HG03139 (cell line): ENCODE measurements around the gene EPHA4.

Experiments
- ATAC-seq: cut with Tn5 transposase; IDR thresholded peaks from one replicate; pipeline ENCODE4 v1.9.1; 2021; ENCODE audit not compliant: unreplicated experiment

EPHA4 gene

DNA sequence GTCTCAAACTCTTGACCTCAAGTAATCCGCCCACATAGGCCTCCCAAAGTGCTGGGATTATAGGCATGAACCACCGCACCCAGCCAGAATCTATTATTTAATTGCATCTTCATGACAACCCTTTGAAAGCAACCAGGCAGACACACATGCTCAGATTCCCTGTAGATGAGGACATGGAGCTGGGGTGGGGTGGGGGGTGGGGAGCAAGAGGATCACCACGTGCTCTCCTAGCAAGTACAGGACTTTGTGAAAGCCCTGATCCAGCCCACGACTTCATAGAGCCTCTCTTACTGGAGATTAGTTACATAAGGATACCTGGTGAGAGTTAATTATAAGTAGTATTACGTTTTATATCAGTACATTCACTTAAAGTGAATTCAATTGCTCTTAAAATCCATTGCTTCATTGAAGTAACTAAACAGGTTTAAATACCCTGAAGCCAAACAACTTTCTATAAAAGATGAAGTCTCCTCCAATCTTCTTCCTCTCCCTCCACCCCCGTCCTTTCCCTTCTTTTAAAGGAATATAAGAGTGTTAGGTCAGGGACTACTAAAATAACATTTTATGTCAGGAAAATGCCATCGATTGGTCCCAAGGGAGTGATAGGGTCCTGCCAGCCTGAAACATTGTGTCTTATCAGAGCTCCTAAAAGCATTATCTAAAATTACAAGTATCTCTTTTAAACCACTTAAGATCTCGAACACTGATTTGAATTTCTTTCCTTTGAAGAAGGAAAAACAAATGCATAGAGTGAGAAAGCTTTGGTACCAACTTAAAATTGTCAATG is 123.9 kb downstream of the EPHA4 start:
- no peak for ATAC-seq

DNA sequence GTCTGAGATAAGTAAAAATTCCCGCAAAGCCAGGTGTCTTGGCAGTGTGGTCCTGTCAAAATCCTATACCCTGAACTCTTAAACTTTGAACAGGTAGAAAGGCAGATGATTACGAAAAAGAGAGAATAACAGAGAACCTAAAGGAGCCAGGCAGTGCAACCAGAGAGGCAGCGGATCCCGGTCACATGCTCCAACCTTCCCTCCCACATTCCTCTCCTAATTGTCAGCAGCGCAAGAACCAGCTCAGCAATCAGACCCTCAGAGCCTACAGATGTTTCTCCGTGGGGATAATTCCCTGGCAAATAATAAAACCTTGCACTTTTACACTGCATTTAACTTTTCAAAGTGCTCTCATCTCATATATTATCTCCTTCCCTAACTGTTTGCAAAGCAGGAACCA is 124.8 kb downstream of the EPHA4 start:
- no peak for ATAC-seq

DNA sequence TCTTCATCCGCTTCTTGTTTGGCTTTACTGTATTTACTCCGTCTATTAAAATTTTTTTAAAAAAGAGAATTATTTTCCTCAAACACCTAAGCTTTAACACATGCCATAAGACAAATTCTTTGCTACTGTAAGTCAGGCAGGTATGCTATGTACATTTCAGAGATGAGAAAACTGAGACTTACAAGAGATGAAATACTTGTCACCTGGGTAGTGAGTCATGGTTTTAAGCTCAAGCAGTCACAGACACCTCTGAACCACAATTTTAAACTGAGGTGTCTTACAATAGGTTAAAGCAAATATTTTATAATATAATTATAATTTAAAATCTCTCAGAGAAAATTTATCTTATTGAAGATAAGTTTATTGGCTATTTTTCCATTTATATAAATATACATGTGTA is 126.0 kb downstream of the EPHA4 start:
- ATAC-seq: no peak

DNA sequence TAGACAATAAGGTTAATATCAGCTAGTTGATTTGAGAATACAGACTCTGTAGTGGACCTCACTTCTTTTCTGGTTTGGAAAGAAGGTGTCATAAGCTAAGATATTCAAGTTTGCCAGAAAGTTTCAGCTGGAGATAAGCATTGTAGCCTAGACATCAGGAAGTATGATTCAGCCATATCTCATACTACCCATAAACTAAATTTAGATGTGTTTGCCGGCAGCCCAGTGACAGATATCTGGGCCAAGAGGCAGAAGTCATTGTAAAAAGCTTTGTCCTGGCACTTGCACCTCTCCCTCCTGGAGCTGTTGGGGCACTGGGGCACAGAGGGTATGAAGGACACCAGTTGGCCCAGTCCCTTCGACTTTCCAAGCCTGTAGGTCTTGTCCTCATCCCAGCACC is 128.0 kb downstream of the EPHA4 start:
- ATAC-seq: no peak

DNA sequence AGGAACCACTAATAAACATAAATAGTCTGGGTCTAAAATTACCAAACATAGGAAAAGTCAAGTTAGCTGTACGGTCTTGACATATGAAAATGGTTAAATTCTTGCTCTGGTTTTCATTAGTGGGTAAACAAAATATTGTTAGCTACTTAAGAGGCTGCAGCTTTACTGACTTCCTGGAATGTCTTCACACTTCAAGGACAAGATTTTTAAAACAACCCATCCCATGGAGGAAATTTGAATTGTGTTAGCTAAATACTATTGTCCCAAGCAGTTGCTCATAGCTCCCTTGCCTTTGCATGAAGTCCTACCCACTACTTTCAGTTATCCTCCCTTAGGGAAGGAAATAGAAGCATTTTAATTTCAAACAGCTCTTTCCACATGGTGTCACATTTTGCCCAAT is 128.5 kb downstream of the EPHA4 start:
- ATAC-seq: no peak

DNA sequence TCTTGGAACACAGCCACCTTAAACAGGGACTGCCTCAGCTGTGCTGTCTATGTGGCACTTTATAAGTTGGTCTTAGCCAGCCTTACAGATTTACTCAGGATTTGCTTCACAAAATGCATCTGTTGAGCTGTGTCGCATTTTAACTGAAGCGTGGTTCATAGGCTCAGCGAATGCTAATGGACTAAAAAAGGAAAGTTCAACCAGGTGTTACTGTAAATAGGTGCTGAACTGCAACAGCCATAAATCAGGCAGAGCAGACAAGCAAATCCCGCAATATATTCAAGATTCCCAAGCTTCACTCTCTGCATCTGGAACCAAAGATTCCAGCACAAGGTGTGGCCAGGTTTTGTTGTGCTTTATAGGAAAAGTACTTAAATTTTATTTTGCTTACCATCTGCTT is 130.0 kb downstream of the EPHA4 start:
- ATAC-seq: no peak

DNA sequence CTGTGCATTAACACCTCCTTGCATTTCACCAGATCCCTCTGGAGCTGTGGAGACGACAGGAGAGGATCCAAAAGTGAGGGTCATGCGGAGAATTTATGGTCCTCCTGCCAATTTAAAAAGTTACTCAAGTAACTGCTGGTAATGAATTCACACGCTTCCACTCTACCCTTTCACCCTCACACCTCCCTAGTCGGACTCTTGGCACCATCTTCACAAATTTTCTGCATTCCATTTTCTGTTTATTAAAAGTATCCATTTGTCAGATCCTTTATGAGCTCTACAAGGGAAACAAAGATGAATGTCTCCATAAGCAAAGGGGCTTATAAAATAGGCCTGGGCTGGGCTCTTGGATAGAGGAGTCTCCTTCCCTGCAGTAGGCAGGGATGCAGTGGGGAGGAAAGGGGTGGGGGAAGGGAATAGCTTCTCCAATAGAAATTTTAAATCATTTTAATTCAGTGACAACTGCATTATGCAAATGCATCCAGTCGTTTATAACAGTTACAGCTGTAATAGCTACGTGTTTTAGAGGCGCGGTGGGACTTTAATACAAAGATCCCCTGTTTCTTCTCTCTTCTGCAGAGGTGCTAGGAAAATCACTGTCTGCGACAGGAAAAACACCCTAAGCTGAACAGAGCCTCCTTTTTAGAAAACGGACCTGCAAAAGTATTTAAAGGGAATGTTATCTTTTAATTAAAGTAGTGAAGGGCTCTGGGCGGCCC is 132.2 kb downstream of the EPHA4 start:
- no peak for ATAC-seq

DNA sequence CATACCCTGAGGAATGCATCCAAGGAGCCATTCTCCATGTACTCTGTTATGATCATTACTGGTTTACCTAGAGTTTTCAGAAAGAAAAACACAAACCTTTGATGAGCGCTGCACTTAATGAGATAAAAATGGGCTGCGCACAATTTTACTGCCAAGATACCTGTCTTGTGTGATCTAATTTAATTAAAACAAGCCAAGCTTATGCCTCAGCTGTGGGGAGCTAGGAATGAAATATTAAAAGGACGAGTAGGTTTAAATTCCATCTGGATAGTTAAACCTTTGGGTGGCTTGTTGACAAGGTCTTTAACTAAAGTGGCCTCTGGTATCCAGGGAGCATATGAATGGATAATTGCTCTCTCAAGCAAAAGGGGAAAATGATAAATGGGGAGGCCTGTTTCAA is 135.0 kb downstream of the EPHA4 start:
- ATAC-seq: no peak

DNA sequence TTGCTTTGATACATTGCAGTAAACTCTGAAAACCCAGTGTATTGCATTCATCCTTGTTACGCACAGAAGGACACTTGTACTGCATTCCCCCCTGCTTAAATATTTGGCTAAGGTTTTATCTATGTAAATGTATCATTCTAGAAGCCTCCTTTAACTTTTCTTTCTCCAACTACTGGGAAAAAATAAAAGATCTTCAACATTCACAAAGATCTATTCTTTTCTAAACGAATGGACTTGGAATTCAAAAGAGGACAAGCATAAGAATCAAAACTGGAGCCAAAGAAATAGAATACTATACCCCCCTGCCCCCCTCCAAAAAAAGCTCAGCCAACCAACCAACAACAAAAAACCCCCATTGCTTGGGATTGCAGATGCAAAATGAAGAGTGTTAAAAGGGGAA is 136.9 kb downstream of the EPHA4 start:
- no peak for ATAC-seq

DNA sequence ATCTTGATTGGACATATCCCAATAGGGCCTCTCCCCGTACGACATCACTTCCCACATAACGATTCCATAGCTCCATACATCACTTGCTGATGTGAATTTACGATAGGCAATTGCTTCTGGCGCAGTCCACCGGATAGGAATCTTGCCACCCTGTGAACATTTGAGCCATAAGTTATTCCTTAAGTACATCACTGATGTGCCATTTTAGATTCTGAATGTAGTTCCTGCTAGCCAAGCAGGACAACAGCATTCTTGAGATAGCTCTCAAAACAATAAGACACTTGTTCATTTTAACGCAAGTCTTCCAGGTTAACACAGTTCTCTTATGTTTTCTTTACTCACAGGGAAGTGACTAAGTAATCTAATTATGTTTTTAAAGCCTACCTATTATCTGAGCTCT is 138.0 kb downstream of the EPHA4 start:
- no peak for ATAC-seq

DNA sequence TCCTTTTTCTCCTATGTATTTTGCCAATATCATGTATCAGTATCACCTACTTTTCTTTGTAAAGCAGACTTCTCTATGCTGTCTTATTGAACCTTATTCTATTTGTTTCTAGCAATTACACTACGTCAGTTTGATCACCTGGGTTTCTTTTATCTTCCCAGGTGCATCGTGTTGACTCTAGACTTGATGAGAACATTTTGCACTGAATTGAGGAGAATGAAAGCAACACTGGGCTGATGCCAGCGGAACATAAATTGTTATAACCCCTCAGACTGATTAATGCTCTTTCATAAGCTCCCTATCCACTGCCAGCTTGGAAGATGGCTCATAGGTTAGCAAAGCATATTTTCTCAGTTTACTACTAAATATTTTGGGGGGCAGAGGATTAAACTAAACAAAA is 140.6 kb downstream of the EPHA4 start:
- ATAC-seq: no peak

DNA sequence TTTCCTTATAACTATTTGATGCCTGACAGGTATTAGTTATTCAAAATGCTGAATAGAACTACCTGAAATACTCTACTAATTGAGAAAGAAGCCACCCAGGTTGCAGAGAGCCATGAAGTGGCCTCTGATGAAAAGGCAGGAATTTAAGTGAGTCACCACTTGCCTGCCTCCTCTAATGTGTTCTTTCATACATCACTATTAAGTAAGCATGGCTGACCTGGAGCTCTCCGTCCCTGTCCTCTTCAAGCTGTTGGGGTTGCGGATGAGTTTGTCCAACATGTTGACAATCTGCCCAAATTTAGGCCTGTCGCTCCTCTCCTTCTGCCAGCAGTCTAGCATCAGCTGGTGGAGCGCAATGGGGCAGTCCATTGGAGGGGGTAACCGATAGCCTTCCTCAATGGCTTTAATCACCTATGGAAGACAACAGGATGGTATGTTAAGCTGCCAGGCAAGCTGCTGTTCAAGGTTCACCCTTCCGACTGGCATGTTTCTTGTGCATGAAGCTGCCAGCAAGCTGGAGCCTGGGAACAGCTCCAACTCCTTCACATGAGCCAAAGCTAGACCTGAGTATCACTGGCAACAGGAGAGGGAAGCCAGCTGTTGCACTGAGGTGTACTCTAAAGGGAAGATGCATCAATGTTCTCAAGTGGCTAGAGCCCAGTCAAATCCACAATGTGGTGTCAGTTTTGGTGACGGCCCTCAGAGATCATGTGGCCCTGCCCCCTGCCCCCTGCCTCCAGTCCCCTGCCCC is 142.2 kb downstream of the EPHA4 start:
- no peak for ATAC-seq

DNA sequence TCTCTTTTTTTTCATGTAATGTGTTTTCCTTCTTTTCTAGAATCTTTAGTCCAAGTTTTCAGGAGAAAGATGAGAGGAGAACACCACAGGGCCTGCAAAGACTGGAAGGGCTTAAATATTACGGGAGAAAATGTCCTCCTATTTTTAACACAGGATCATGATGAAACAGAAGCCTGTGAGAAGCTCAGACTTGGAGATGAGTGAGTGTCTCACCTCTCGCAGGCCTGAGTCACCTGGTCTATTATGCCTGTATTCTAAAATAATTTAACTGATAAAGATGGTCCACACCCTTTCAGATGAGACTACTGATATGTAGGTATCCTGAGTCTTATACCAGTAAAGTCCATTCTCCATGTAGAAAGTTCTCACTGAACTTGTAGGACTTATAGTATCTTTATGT is 143.2 kb downstream of the EPHA4 start:
- no peak for ATAC-seq

DNA sequence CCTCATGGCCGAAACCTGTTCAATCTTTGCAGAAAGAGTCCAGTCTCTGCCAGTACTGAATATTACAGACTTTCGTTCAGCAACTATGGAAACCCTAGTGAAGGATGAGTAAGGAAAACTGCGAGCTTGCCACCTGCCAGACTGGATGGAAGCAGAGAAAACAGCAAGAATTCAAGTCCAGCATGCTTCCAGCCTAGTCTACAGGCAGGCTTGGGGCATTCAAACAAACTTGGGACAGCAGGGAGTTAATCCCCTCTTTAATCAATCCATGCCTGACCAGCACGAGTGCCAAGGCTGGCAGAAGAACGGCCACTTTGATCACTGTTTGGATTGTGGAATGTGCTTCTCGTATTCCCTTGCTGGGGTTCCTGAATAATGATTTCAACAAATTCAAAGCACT is 145.2 kb downstream of the EPHA4 start:
- ATAC-seq: no peak

DNA sequence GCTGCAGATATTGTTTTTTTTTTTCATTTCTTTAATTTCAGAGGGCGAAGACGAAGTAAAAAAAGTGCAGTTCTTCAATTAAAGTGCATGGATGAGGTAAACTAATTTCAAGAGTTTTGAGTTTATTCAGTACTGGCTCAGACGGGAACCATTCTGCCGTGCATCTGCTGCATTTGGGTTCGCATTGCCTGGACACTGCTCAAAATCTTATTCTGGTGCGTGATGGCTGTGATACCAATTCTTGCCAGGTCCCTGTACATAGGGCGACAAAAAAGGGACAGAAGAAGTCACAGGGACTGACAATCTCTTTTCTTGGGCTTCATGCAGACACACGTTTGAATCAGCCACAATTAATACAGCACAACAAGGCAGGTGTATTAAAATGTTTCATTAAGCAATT is 146.2 kb downstream of the EPHA4 start:
- no peak for ATAC-seq

DNA sequence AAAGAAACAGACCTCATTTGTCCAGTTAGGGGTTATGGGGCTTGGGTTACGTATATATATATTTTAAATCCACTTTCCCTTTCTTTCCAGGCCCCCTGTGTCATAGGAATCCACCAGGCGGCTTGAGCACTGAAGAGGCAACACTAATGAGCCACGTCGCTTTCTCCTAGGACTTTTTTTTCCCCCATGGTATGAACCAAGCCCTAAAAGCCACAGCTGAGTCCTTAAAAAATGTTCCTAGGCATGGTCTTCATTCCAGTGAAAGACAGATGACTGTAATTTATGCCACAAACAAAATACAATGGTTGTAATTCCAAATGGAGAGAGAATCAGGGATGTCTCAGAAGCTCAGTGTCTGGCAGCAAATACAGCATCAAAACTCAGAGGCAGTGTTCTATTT is 146.8 kb downstream of the EPHA4 start:
- ATAC-seq: no peak

DNA sequence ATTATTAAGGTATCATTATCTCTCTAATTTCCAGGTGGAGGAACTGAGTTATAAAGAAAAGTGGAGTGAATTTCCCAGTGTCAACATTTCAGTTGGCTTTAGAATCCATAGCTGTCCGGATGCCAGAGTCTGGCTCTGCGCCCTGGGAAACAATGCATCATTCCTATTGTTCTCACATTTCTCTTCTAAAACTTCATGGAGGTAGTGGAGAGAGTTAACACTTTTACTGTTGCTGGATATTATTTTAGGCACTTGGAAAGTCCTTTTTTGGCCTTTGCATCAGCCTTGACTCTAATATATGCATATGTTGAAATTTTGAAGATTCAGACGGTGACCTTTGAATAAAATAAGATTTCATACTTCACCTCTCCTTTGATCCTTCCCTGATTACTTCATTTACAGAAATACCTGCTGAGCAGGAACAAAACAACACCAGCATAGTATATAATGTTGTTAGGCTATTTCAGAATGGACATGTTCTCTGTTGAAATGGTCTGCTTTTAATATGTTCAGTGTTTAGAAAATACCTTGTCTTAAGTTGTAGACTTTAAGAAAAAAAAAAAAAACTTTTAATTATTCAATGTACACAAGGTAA is 148.8 kb downstream of the EPHA4 start:
- no peak for ATAC-seq

DNA sequence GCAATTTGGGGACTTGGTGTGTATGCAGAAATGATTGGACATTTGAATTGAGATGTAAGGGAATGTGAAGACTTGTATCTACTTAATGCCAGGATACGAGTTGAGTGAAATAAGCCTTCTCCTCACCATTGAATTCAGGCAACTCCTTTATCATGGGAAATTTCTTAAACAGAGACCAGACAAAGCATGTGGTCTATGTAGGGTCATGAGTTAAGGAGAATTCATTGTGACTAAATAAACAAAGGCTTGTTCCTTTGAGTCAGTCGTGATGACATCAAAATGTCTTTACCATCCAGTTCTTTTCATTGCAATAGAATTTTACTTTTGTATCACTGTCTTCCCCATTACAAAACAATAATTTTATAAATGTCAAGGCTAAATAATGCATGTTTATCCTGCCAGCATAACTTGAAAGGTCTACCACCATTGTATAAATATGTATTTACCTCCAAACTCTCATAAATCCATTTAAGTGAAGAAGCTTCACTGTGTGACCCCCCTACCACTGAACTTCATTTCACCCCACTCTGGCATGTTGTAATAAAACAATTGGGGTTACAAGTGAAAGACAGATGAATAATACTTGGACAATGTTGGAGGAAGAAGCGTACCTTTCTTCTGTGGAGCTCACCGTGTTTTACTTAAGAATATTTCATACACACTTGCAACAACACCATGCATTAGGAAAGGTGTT is 149.4 kb downstream of the EPHA4 start:
- no peak for ATAC-seq

DNA sequence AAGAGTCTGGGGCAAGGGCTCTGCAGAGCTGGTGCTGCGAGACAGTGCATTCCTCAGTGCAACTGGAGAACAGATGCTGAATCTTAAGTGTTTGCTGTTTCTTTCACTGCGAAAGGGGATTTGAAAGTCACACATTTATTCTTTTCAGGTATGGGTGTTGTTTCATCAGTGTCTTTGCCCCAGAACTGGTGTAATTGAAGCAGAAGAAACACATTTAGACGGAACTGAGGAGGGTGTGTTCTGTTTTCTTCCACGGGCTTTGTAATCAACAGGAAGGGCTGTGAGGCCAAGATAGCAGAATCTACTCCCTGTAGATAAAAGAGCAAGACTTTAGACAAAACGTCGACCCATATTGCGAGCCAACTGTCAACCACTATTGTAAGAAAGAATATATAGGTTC is 151.9 kb downstream of the EPHA4 start:
- ATAC-seq: no peak

DNA sequence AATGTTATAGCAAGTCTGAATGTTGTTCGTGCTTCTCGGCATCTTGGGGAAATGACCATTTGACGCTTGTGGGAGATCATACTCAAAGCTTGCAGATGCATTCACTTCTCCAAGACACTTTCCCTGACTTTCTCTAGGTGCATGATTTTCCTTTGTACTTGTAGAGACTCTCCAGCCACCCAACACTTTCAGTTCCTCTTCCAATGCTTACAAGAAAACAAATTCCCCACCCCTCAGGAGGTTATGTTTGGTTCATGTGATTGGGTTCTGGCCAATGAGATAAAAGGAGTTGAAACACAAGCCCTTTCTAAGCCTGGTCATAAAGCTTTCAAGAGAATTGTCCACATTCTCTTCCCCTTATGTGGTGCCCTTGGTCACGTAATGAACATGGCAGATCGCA is 156.3 kb downstream of the EPHA4 start:
- no peak for ATAC-seq

DNA sequence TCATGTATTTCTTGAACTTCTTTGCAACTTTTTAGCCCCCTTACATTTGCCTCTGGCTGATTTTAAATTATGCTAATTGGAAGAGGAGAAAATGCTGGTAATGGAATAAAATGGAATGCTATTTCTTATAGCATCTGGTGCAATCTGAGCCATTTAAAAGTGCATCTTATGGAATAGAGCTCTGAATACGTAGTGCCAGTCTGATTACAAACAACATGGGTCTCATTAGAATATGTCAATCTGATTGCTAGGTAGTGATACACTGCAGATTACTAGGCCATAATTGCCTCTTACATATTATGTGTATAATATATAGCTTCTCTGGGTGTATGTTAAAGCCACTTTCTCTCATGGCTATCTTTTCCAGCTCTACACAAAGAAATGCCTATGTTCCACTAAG is 159.1 kb downstream of the EPHA4 start:
- no peak for ATAC-seq
